GM12878 (cell line): ENCODE measurements around the gene REEP6. TPM values are rescaled to one million over a fixed set of nuclear protein-coding genes. Genes with fewer than 3 reads are reported as not detected.

Source experiments
- ATAC-seq: fragments of 200-7000 bp; cut with Tn5 transposase; 3 replicates; pipeline ENCODE4 v1.9.1; 2020; ENCODE audit warnings: mild to moderate bottlenecking, moderate library complexity
- BruUV-seq: library from RNA; stranded (reverse); fragments of 400-500 nt; replicated peaks from 2 replicates; lab custom pipeline; 2021; lab: Mats Ljungman, UMichigan
- CTCF ChIA-PET: fragments of 300-600 bp; sonication (Branson Sonifier 250); formaldehyde crosslinking; extraction: SDS; loops from one replicate; lab custom pipeline; 2021; ENCODE audit warnings: inconsistent platforms; lab: Yijun Ruan, JAX
- POLR2A ChIA-PET: fragments of 350-600 bp; formaldehyde crosslinking; extraction: SDS; loops from one replicate; lab custom pipeline; 2021; ENCODE audit warnings: inconsistent platforms; lab: Charles Lee
- RAD21 ChIA-PET: fragments of 300-600 bp; sonication (Branson Sonifier 250); formaldehyde crosslinking; loops from one replicate; lab custom pipeline; 2023; ENCODE audit warnings: antibody characterized with exemption; ENCODE audit not compliant: unreplicated experiment; lab: Charles Lee
- SMC1A ChIA-PET: fragments of 300-600 bp; sonication (Branson Sonifier 250); formaldehyde crosslinking; loops from one replicate; lab custom pipeline; 2023; ENCODE audit not compliant: unreplicated experiment, uncharacterized antibody; lab: Charles Lee
- DNase-seq: peaks from one replicate; pipeline ENCODE4 v3.0.0-alpha.2; 2011; ENCODE audit warnings: low read depth, low spot score
- FAIRE-seq: peaks from 3 replicates; lab custom pipeline; 2011; peaks lifted over from hg19 to GRCh38; lab: Jason Lieb, UNC
- H2AFZ ChIP-seq: 2 replicates; pipeline ENCODE4 v1.6.0; 2011; ENCODE audit warnings: low read depth, low read length, control low read depth; ENCODE audit not compliant: control insufficient read depth
- H3K27ac ChIP-seq: 2 replicates; pipeline ENCODE4 v1.5.1; 2011; ENCODE audit warnings: control low read depth; ENCODE audit not compliant: control insufficient read depth, insufficient read depth
- H3K27me3 ChIP-seq, 2 experiments: replicated peaks in 1 of 2; 2 replicates each; pipeline versions ENCODE4 v1.6.0 to v1.6.1; 2011; ENCODE audit warnings: low read length in 1 of 2; ENCODE audit not compliant: control insufficient read depth in 2 of 2, insufficient read depth in 2 of 2
- H3K36me3 ChIP-seq, 2 experiments: 2 replicates each; pipeline ENCODE4 v1.5.1; 2011; ENCODE audit warnings: low read length in 1 of 2; ENCODE audit not compliant: control insufficient read depth in 2 of 2, insufficient read depth in 2 of 2
- H3K4me1 ChIP-seq: 2 replicates; pipeline ENCODE4 v1.6.1; 2011; ENCODE audit warnings: mild to moderate bottlenecking, low read length, moderate library complexity, mixed read lengths; ENCODE audit not compliant: control insufficient read depth, insufficient read depth
- H3K4me2 ChIP-seq: 2 replicates; pipeline ENCODE4 v1.6.0; 2011; ENCODE audit warnings: control low read depth; ENCODE audit not compliant: control insufficient read depth, insufficient read depth
- H3K4me3 ChIP-seq: fragments of 200-600 bp; sonication (generic); 2 replicates; pipeline ENCODE4 v1.5.1; 2016
- H3K79me2 ChIP-seq: 2 replicates; pipeline ENCODE4 v1.6.0; 2011; ENCODE audit warnings: low read length; ENCODE audit not compliant: control insufficient read depth, insufficient read depth
- H3K9ac ChIP-seq: 2 replicates; pipeline ENCODE4 v1.8.0; 2011; ENCODE audit warnings: low read length, control low read depth, mixed read lengths; ENCODE audit not compliant: control insufficient read depth, insufficient read depth
- H3K9me3 ChIP-seq: replicated peaks from 3 replicates; pipeline ENCODE4 v1.5.1; 2011; ENCODE audit warnings: mild to moderate bottlenecking, low read length; ENCODE audit not compliant: control insufficient read depth, insufficient read depth
- H4K20me1 ChIP-seq: 2 replicates; pipeline ENCODE4 v1.6.0; 2011; ENCODE audit not compliant: control insufficient read depth, insufficient read depth
- BCL11A ChIP-seq: IDR thresholded peaks from 2 replicates; pipeline ENCODE4 v1.6.1; 2011; ENCODE audit warnings: low read depth, low read length
- ETV6 ChIP-seq, 2 experiments: fragments of 450-650 bp in 1 of 2; IDR thresholded peaks in 1 of 2; conservative IDR thresholded peaks in 1 of 2; 2 replicates each; pipeline ENCODE4 v1.6.1; 2014; ENCODE audit warnings: antibody characterized with exemption in 1 of 2, borderline replicate concordance in 1 of 2, low read depth in 1 of 2, mild to moderate bottlenecking in 1 of 2, moderate library complexity in 1 of 2
- WGBS: methylation state at CpG from one replicate; pipeline ENCODE4 v1.1.6; 2016; ENCODE audit warnings: low lambda C conversion rate; ENCODE audit not compliant: insufficient replicate concordance, insufficient coverage; ENCODE audit errors: missing lambda C conversion rate; 5-methylcytosine and 5-hydroxymethylcytosine counted together
- in situ Hi-C: fragments of 300-500 bp; cut with MboI; formaldehyde crosslinking; loops from 9 replicates; pipeline ENCODE4 v1.14.3; 2018; ENCODE audit warnings: mixed read lengths
- intact Hi-C: fragments of 100-400 bp; cut with micrococcal nuclease; formaldehyde crosslinking; loops from one replicate; pipeline ENCODE4 v1.14.2; 2022; ENCODE audit not compliant: unreplicated experiment
- polyA plus RNA-seq, 11 experiments: library from polyadenylated mRNA; depleted of rRNA in 4 of 11; unstranded in 6 of 11; stranded (reverse) in 5 of 11; fragments of >200 nt; fragmentation: Nextera tagmentation in 4 of 11; fragmentation: Illumina TruSeq in 1 of 11; extraction: Ambion mirVana in 4 of 11; extraction: Trizol in 1 of 11; gene quantifications; 1 replicate in 1 of 11; 2 replicates in 10 of 11; pipeline versions ENCODE4 v1.2.1 to v1.2.3, GENCODE V29; 2011 to 2016; ENCODE audit warnings: inconsistent platforms in 2 of 11, missing spikeins in 2 of 11, low read depth in 1 of 11
- total RNA-seq, 4 experiments: library from RNA; depleted of rRNA in 3 of 4; stranded (reverse); fragments of >200 nt in 3 of 4; fragmentation: Illumina TruSeq in 1 of 4; extraction: Trizol in 1 of 4; gene quantifications; 2 replicates each; pipeline versions ENCODE4 v1.2.1 to v1.2.3, GENCODE V29; 2013 to 2021
- TF ChIP-seq, protein P1 (sequence below): fragments of 450-650 bp; IDR thresholded peaks from 2 replicates; pipeline ENCODE4 v1.6.1; 2018; ENCODE audit warnings: borderline replicate concordance, mild to moderate bottlenecking; ENCODE audit not compliant: partially characterized antibody
- TF ChIP-seq, protein P2 (sequence below): IDR thresholded peaks from 2 replicates; pipeline ENCODE4 v1.6.1; 2011; ENCODE audit warnings: borderline replicate concordance, low read depth, mild to moderate bottlenecking, moderate library complexity, low read length; ENCODE audit not compliant: insufficient read depth, poor library complexity, severe bottlenecking

REEP6 gene
- total and polyA plus RNA-seq, 10 of the 15 experiments (the other 5 are each of a cell fraction or from before 2014, with no cell fraction given) = 0.06 to 1.1 (median 0.39) TPM; not detected in 2

DNA sequence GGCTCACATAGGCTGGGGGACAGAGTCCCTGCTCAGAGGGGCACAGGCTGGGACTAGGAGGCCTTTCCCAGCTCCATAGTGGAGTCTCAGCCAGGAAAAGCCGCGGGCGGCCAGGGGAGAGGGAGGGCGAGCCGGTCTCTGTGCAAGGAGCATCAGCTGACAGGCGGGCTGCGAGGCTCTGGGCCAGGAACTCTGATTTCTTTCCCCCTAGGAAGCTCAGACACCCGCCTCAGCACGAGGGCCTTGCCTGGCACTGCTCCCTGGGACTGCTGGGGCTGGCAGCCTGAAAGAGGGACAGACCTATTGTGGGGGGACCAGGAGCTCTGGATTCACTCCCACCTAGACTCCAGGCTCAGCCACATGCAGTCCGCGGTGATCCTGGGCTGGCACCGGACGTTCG, 30.7 kb downstream of the REEP6 start:
- POLR2A ChIA-PET = no interaction called here

More for the DNA sequence above, 30.7 kb downstream of the REEP6 start:
- 60% methylated on average over 14 of the region's 14 CpGs for WGBS
- H3K9ac ChIP-seq = no peak overlapping the region
- H3K4me2 ChIP-seq = no peak overlapping the region
- RAD21 ChIA-PET = no interaction called here
- ATAC-seq (no peak), DNase-seq (no peak), FAIRE-seq (no peak)
- TF ChIP-seq BCL11A (no peak), ETV6 (conservative IDR thresholded peaks at IDR 0.05 in 1 of 2, IDR thresholded peaks at IDR 0.05 in 1 of 2; ENCODE audit: borderline replicate concordance in 1 of 2, low read depth in 1 of 2) (no peak)
- TF ChIP-seq, protein P1, sequence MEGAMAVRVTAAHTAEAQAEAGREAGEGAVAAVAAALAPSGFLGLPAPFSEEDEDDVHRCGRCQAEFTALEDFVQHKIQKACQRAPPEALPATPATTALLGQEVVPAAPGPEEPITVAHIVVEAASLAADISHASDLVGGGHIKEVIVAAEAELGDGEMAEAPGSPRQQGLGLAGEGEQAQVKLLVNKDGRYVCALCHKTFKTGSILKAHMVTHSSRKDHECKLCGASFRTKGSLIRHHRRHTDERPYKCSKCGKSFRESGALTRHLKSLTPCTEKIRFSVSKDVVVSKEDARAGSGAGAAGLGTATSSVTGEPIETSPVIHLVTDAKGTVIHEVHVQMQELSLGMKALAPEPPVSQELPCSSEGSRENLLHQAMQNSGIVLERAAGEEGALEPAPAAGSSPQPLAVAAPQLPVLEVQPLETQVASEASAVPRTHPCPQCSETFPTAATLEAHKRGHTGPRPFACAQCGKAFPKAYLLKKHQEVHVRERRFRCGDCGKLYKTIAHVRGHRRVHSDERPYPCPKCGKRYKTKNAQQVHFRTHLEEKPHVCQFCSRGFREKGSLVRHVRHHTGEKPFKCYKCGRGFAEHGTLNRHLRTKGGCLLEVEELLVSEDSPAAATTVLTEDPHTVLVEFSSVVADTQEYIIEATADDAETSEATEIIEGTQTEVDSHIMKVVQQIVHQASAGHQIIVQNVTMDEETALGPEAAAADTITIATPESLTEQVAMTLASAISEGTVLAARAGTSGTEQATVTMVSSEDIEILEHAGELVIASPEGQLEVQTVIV = no peak
- TF ChIP-seq, protein P2, sequence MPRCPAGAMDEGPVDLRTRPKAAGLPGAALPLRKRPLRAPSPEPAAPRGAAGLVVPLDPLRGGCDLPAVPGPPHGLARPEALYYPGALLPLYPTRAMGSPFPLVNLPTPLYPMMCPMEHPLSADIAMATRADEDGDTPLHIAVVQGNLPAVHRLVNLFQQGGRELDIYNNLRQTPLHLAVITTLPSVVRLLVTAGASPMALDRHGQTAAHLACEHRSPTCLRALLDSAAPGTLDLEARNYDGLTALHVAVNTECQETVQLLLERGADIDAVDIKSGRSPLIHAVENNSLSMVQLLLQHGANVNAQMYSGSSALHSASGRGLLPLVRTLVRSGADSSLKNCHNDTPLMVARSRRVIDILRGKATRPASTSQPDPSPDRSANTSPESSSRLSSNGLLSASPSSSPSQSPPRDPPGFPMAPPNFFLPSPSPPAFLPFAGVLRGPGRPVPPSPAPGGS = no peak
- no peaks in the 10 kb centered on the region for H3K36me3 ChIP-seq
- no peak overlapping the region for H3K27ac ChIP-seq
- intact Hi-C loops = no loop called here
- no peaks in the 10 kb centered on the region for H3K4me1 ChIP-seq
- no peaks in the 10 kb centered on the region for H3K9me3 ChIP-seq
- H3K79me2 ChIP-seq = no peaks in the 10 kb centered on the region
- SMC1A ChIA-PET = no interaction called here
- peaks cover 0 to 2% of the 10 kb centered on the region in 2 experiments; a peak in 3 of 4 replicates for H3K27me3 ChIP-seq
- CTCF ChIA-PET = interaction anchor here (1.0 kb wide), 1 partner anchor 24 kb away, joined by 3 read pairs; no protein-coding TSS in a partner anchor
- no peak overlapping the region for H3K4me3 ChIP-seq
- in situ Hi-C loops = no loop called here
- H2AFZ ChIP-seq = no peak overlapping the region
- H4K20me1 ChIP-seq = no peaks in the 10 kb centered on the region
- BruUV-seq = no TSS peak
